Nephron (organoid): ENCODE measurements around the gene CTNNB1.
A peak's percentile ranks its signal among the peaks of the same experiment; 100 is the strongest.

Experiments
- H3K27ac Mint-ChIP-seq, 3 experiments: 2 replicates each; pipeline ENCODE4 v1.8.0; 2020; ENCODE audit warnings: mixed read lengths in 3 of 3, mild to moderate bottlenecking in 2 of 3, moderate library complexity in 1 of 3
- H3K27me3 Mint-ChIP-seq: 2 replicates; pipeline ENCODE4 v1.8.0; 2021; ENCODE audit warnings: low read depth, mild to moderate bottlenecking, moderate library complexity, mixed read lengths
- H3K36me3 Mint-ChIP-seq: 2 replicates; pipeline ENCODE4 v1.8.0; 2020; ENCODE audit warnings: low read depth, mixed read lengths
- H3K4me1 Mint-ChIP-seq: 2 replicates; pipeline ENCODE4 v1.8.0; 2020; ENCODE audit warnings: mixed read lengths
- H3K4me3 Mint-ChIP-seq, 3 experiments: 2 replicates each; pipeline ENCODE4 v1.8.0; 2020; ENCODE audit warnings: mild to moderate bottlenecking in 3 of 3, mixed read lengths in 3 of 3, moderate library complexity in 2 of 3
- H3K9me3 Mint-ChIP-seq: 2 replicates; pipeline ENCODE4 v1.8.0; 2020; ENCODE audit warnings: mixed read lengths
- TF ChIP-seq, protein P1 (sequence below), 3 experiments: fragments of 200-600 bp; sonication (generic); IDR thresholded peaks; one replicate each; pipeline ENCODE4 v1.5.0; 2021; ENCODE audit warnings: antibody characterized with exemption in 3 of 3; ENCODE audit not compliant: unreplicated experiment in 3 of 3

The CTNNB1 gene

DNA sequence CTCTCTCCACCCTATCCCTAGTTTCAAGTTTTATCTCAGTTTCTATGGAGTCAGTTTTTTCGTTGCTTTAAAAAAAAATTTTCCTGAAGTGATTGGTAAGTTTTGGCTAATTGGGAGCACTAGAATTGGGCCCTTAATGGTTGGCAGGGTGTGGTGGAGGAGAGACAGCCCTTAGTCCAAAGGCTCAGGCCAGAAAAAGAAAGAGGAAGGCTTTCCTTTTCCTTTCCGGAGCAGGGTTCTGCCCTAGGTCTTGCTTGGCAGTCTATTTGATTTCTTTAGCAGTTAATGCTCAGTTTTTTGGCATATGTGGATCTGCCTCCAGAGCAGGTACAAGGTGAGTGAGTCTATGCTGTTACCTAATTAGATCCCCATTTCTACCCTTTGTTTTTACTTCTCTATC lies 22.7 kb downstream of the CTNNB1 start:
- Mint-ChIP-seq H3K9me3 (no peaks in the 10 kb centered on the region), H3K4me3 (no peak overlapping the region), H3K4me1 (peaks cover 58% of the 10 kb centered on the region), H3K27ac (peak overlapping the region in 1 of 3 experiments; percentile 40), H3K27me3 (no peaks in the 10 kb centered on the region), H3K36me3 (peaks cover 41% of the 10 kb centered on the region)
- TF ChIP-seq, protein P1, sequence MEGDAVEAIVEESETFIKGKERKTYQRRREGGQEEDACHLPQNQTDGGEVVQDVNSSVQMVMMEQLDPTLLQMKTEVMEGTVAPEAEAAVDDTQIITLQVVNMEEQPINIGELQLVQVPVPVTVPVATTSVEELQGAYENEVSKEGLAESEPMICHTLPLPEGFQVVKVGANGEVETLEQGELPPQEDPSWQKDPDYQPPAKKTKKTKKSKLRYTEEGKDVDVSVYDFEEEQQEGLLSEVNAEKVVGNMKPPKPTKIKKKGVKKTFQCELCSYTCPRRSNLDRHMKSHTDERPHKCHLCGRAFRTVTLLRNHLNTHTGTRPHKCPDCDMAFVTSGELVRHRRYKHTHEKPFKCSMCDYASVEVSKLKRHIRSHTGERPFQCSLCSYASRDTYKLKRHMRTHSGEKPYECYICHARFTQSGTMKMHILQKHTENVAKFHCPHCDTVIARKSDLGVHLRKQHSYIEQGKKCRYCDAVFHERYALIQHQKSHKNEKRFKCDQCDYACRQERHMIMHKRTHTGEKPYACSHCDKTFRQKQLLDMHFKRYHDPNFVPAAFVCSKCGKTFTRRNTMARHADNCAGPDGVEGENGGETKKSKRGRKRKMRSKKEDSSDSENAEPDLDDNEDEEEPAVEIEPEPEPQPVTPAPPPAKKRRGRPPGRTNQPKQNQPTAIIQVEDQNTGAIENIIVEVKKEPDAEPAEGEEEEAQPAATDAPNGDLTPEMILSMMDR (IDR thresholded peaks at IDR 0.05; ENCODE audit: unreplicated experiment in 3 of 3) = no peak

DNA sequence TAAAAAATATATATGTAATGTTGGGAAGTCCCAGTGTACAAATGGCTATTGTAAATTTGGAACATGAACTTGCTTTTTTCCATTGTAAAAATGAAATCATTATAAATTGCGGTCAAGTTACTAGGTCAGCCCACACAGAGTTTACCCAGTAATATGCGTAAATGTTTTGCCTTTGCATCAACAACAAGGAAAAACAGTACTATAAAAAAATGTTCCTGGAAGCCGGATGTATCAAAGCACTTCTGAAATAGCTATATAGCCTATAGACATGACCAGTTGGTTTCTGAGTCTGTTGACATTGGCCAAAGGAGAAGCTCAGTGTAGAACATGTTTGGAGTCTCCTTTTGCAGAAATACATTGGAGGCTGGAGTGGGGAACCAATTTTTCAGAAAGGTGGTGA lies 23.2 kb downstream of the CTNNB1 start:
- Mint-ChIP-seq H3K4me1 (peaks cover 55% of the 10 kb centered on the region), H3K4me3 (no peak overlapping the region), H3K9me3 (no peaks in the 10 kb centered on the region), H3K27me3 (no peaks in the 10 kb centered on the region), H3K27ac (no peak overlapping the region), H3K36me3 (peaks cover 46% of the 10 kb centered on the region)
- TF ChIP-seq, protein P1 (IDR thresholded peaks at IDR 0.05; ENCODE audit: unreplicated experiment in 3 of 3) = no peak

DNA sequence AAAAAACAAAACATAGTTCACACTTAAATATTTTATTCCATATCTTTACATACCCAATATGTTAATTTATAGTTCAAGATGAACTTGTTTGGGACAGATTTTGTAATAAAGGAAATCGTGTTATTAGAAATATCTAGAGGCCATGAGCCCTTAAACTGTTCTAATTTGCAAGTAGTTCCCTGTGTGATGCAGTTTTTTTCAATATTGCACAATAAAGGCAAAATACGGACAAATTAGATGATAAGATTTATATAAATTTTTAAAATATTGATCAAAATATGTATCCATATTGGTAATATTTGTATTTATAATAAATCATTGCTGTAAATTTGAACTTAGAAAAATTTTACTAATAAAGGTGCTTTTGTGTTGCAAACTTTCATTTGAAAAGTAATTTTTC lies 23.8 kb downstream of the CTNNB1 start:
- H3K9me3 Mint-ChIP-seq = no peaks in the 10 kb centered on the region
- no peaks in the 10 kb centered on the region for H3K27me3 Mint-ChIP-seq
- TF ChIP-seq, protein P1 (IDR thresholded peaks at IDR 0.05; ENCODE audit: unreplicated experiment in 3 of 3) = no peak

DNA sequence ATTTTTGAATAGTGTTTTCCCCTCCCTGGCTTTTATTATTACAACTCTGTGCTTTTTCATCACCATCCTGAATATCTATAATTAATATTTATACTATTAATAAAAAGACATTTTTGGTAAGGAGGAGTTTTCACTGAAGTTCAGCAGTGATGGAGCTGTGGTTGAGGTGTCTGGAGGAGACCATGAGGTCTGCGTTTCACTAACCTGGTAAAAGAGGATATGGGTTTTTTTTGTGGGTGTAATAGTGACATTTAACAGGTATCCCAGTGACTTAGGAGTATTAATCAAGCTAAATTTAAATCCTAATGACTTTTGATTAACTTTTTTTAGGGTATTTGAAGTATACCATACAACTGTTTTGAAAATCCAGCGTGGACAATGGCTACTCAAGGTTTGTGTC lies 24.4 kb downstream of the CTNNB1 start:
- no peak overlapping the region for H3K4me3 Mint-ChIP-seq
- H3K27ac Mint-ChIP-seq = peak overlapping the region in 1 of 3 experiments; percentile 29
- H3K36me3 Mint-ChIP-seq = peaks cover 58% of the 10 kb centered on the region
- H3K4me1 Mint-ChIP-seq = peaks cover 45% of the 10 kb centered on the region
- H3K27me3 Mint-ChIP-seq = no peaks in the 10 kb centered on the region
- TF ChIP-seq, protein P1 (IDR thresholded peaks at IDR 0.05; ENCODE audit: unreplicated experiment in 3 of 3) = no peak
- no peaks in the 10 kb centered on the region for H3K9me3 Mint-ChIP-seq

More for the DNA sequence above, 23.8 kb downstream of the CTNNB1 start:
- Mint-ChIP-seq H3K36me3 (peaks cover 52% of the 10 kb centered on the region), H3K4me1 (peaks cover 50% of the 10 kb centered on the region), H3K27ac (no peak overlapping the region), H3K4me3 (no peak overlapping the region)

DNA sequence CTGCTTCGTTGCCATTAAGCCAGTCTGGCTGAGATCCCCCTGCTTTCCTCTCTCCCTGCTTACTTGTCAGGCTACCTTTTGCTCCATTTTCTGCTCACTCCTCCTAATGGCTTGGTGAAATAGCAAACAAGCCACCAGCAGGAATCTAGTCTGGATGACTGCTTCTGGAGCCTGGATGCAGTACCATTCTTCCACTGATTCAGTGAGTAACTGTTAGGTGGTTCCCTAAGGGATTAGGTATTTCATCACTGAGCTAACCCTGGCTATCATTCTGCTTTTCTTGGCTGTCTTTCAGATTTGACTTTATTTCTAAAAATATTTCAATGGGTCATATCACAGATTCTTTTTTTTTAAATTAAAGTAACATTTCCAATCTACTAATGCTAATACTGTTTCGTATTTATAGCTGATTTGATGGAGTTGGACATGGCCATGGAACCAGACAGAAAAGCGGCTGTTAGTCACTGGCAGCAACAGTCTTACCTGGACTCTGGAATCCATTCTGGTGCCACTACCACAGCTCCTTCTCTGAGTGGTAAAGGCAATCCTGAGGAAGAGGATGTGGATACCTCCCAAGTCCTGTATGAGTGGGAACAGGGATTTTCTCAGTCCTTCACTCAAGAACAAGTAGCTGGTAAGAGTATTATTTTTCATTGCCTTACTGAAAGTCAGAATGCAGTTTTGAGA lies 25.0 kb downstream of the CTNNB1 start:
- Mint-ChIP-seq H3K9me3 (no peaks in the 10 kb centered on the region), H3K4me1 (peaks cover 41% of the 10 kb centered on the region), H3K36me3 (peaks cover 64% of the 10 kb centered on the region), H3K4me3 (no peak overlapping the region), H3K27ac (peak overlapping the region in 1 of 3 experiments; percentile 29), H3K27me3 (no peaks in the 10 kb centered on the region)
- TF ChIP-seq, protein P1 (IDR thresholded peaks at IDR 0.05; ENCODE audit: unreplicated experiment in 3 of 3) = no peak
